C1 segment of cervical spinal cord (tissue), 14 donors: Measurements from ENCODE around the gene ACTL8.

Source experiments
- DNase-seq, 14 donors: peaks; one replicate each; lab custom pipeline; 2025; lab: John Stamatoyannopoulos, UW

The ACTL8 gene

GRCh38 chr1:17844185-17844826, 89.2 kb downstream of the ACTL8 start:
- peak in 1 of 14 donors; percentile 49 for DNase-seq

- no peak for DNase-seq
Measured at GRCh38 chr1:17845583-17845982, 90.5 kb downstream of the ACTL8 start.

- DNase-seq: no peak
Measured at GRCh38 chr1:17846341-17846740, 91.2 kb downstream of the ACTL8 start.

GRCh38 chr1:17847111-17847510, 92.0 kb downstream of the ACTL8 start:
- no peak for DNase-seq

GRCh38 chr1:17849216-17849615, 94.1 kb downstream of the ACTL8 start:
- no peak for DNase-seq

- no peak for DNase-seq
Measured at GRCh38 chr1:17851056-17851455, 95.9 kb downstream of the ACTL8 start.

GRCh38 chr1:17852383-17852782, 97.2 kb downstream of the ACTL8 start:
- DNase-seq: peak in 1 of 14 donors; percentile 13

- DNase-seq: no peak
Measured at GRCh38 chr1:17853241-17853935, 98.3 kb downstream of the ACTL8 start.

- DNase-seq: no peak
Measured at GRCh38 chr1:17856496-17857108, 101.5 kb downstream of the ACTL8 start.

- DNase-seq: no peak
Measured at GRCh38 chr1:17857109-17857499, 102.0 kb downstream of the ACTL8 start.

GRCh38 chr1:17857996-17858395, 102.9 kb downstream of the ACTL8 start:
- no peak for DNase-seq

GRCh38 chr1:17860812-17861211, 105.7 kb downstream of the ACTL8 start:
- no peak for DNase-seq

GRCh38 chr1:17861685-17862084, 106.6 kb downstream of the ACTL8 start:
- DNase-seq: no peak

GRCh38 chr1:17862121-17862520, 107.0 kb downstream of the ACTL8 start:
- DNase-seq: no peak

GRCh38 chr1:17865912-17866739, 111.0 kb downstream of the ACTL8 start:
- DNase-seq: no peak

- no peak for DNase-seq
Measured at GRCh38 chr1:17866740-17867029, 111.6 kb downstream of the ACTL8 start.

- DNase-seq: no peak
Measured at GRCh38 chr1:17867470-17867869, 112.3 kb downstream of the ACTL8 start.

GRCh38 chr1:17869815-17870214, 114.7 kb downstream of the ACTL8 start:
- no peak for DNase-seq

- no peak for DNase-seq
Measured at GRCh38 chr1:17870679-17871078, 115.5 kb downstream of the ACTL8 start.

- peak in 1 of 14 donors; percentile 50 for DNase-seq
Measured at GRCh38 chr1:17873007-17873675, 118.0 kb downstream of the ACTL8 start.

- no peak for DNase-seq
Measured at GRCh38 chr1:17874231-17874630, 119.1 kb downstream of the ACTL8 start.

GRCh38 chr1:17874710-17875109, 119.6 kb downstream of the ACTL8 start:
- no peak for DNase-seq
